Loucy (cell line): ENCODE measurements around the gene MDFI.

Experiments used
- EZH2phosphoT487 ChIP-seq: fragments of 200-600 bp; IDR thresholded peaks from 2 replicates; pipeline ENCODE4 v1.6.1; 2018; ENCODE audit warnings: antibody characterized with exemption, mild to moderate bottlenecking, moderate library complexity, borderline replicate concordance
- TF ChIP-seq, protein P1 (sequence below): fragments of 200-600 bp; sonication (generic); conservative IDR thresholded peaks from 2 replicates; pipeline ENCODE4 v1.5.1; 2014; ENCODE audit warnings: mild to moderate bottlenecking, antibody characterized with exemption, low read length

DNA sequence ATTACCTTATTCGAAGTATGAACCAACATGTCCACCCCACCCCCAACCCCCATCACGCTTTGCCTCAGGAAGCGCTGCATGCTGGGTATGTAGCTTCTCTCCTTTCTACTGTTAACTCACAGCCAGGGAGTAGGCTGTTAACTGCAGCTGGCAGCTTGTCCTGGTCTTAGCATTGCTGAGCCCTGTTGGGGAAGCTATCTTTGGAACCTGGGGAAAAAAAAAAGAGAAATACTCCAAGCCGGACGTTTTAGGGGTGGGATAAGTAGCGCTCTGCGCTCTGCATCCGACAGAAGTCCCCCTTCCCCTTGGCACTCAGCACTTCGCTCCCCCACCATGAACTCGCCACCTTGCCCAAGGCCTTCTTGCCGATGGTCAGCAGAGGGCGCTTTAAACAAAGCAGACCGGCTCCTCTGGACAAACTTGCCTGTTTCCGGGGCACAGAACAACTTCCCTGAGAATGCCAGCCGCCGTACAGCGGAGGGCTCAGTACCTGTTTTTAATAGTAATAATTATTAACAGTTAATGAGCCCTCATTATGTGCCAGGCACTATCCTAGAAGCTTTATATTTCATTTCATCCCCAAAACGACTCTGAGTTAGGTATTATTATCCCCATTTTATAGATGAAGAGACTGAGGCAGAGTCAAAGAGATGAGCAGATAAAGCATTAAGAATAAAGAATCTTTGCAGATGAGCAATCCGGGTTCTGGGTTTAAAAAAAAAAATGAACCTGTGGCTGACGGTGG is 35.2 kb upstream of the MDFI start:
- TF ChIP-seq, protein P1, sequence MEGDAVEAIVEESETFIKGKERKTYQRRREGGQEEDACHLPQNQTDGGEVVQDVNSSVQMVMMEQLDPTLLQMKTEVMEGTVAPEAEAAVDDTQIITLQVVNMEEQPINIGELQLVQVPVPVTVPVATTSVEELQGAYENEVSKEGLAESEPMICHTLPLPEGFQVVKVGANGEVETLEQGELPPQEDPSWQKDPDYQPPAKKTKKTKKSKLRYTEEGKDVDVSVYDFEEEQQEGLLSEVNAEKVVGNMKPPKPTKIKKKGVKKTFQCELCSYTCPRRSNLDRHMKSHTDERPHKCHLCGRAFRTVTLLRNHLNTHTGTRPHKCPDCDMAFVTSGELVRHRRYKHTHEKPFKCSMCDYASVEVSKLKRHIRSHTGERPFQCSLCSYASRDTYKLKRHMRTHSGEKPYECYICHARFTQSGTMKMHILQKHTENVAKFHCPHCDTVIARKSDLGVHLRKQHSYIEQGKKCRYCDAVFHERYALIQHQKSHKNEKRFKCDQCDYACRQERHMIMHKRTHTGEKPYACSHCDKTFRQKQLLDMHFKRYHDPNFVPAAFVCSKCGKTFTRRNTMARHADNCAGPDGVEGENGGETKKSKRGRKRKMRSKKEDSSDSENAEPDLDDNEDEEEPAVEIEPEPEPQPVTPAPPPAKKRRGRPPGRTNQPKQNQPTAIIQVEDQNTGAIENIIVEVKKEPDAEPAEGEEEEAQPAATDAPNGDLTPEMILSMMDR: peak; percentile 98
- no peak for TF ChIP-seq EZH2phosphoT487
